Heart left ventricle (tissue), 16 donors: Measurements from ENCODE around the gene TPPP3. TPM values are rescaled to one million over a fixed set of nuclear protein-coding genes. Genes with fewer than 3 reads are reported as not detected.
A peak's percentile ranks its signal among the peaks of the same experiment; 100 is the strongest.

Source experiments
- ATAC-seq, 4 donors: fragments of 200-7000 bp; cut with Tn5 transposase; one replicate each; pipeline ENCODE4 v1.9.1; 2020 to 2022; ENCODE audit warnings: moderate library complexity in 4 of 4, mild to moderate bottlenecking in 3 of 4, moderate number of reproducible peaks in 1 of 4
- DNase-seq, 5 donors: peaks; one replicate each; pipeline ENCODE4 v3.0.0-alpha.2; 2020
- H3K27ac ChIP-seq, 12 donors: fragments of 200-600 bp; sonication (generic) in 4 of 12; one replicate each; pipeline versions ENCODE4 v1.5.0 to v1.8.0; 2016 to 2022; ENCODE audit warnings: mild to moderate bottlenecking in 2 of 12
- H3K27me3 ChIP-seq, 9 donors: fragments of 200-600 bp; sonication (generic) in 2 of 9; one replicate each; pipeline versions ENCODE4 v1.5.1 to v1.8.0; 2016 to 2022; ENCODE audit warnings: mild to moderate bottlenecking in 3 of 9
- H3K36me3 ChIP-seq, 9 donors: fragments of 200-600 bp; sonication (generic) in 2 of 9; one replicate each; pipeline versions ENCODE4 v1.5.0 to v1.8.0; 2018 to 2022; ENCODE audit warnings: mild to moderate bottlenecking in 2 of 9
- H3K4me1 ChIP-seq, 12 donors: fragments of 200-600 bp; sonication (generic) in 4 of 12; one replicate each; pipeline versions ENCODE4 v1.5.0 to v1.8.0; 2016 to 2022; ENCODE audit warnings: mild to moderate bottlenecking in 3 of 12
- H3K4me3 ChIP-seq, 12 donors: fragments of 200-600 bp; sonication (generic) in 4 of 12; one replicate each; pipeline versions ENCODE4 v1.5.0 to v1.8.0; 2017 to 2022; ENCODE audit warnings: mild to moderate bottlenecking in 9 of 12, moderate library complexity in 4 of 12
- H3K9me3 ChIP-seq, 12 donors: fragments of 200-600 bp; sonication (generic) in 4 of 12; one replicate each; pipeline versions ENCODE4 v1.5.0 to v1.8.0; 2016 to 2022; ENCODE audit warnings: mild to moderate bottlenecking in 1 of 12
- CTCF ChIP-seq, 12 donors: fragments of 200-600 bp; sonication (generic) in 4 of 12; IDR thresholded peaks; one replicate each; pipeline versions ENCODE4 v1.5.0 to v1.8.0; 2018 to 2022; ENCODE audit warnings: antibody characterized with exemption in 12 of 12, mild to moderate bottlenecking in 5 of 12
- POLR2A ChIP-seq, 2 donors: fragments of 450-650 bp; IDR thresholded peaks; one replicate each; pipeline ENCODE4 v1.6.1; 2017; ENCODE audit warnings: antibody characterized with exemption in 2 of 2, mild to moderate bottlenecking in 2 of 2, moderate library complexity in 2 of 2
- WGBS, 4 donors: extraction: QIAGEN DNeasy Blood & Tissue Kit in 2 of 4; methylation state at CpG; one replicate each; pipeline versions ENCODE4 v1.1.5 to v1.1.7; 2013 to 2018; 5-methylcytosine and 5-hydroxymethylcytosine counted together
- intact Hi-C, 10 donors: fragments of 100-400 bp; cut with DNase I; formaldehyde crosslinking; loops; one replicate each; pipeline versions ENCODE4 v1.11.1 to v1.14.2; 2022
- polyA plus RNA-seq, 2 donors: library from polyadenylated mRNA; stranded (reverse); fragments of 200-250 nt; gene quantifications; one replicate each; pipeline ENCODE4 v1.2.3, GENCODE V29; 2013
- total RNA-seq, 9 donors: library from RNA; depleted of rRNA in 2 of 9; stranded (reverse); fragments of >200 nt in 2 of 9; fragmentation: NEBNext Ultra II Directional in 3 of 9; extraction: Animal tissue kit (Norgen Biotek cat#: 25700) in 3 of 9; gene quantifications; one replicate each; pipeline versions ENCODE4 v1.1.0 to v1.2.4, GENCODE V29; 2016 to 2023
- donor health status: ischemic (EF 13 %, LVEDD 7.1; RV severe dilation, severe dysfunction).
- donor health status: healthy with polysubstance abuse.
- donor health status: DM: no; HTN: yes; CAD: no.
- donor health status: DM: no; HTN: no; CAD: no.
- donor health status: ischemic (EF 25% LVEDD 6.9; RV normal size, moderate dysfunction).
- donor health status: ischemic (EF 25% LVEDD 5.7; RV mildly dilated, moderate dysfunction).
- donor health status: healthy.
- donor health status: DM: yes; HTN: yes; CAD: no.
- donor health status: ischemic (EF 35%, LVEDD 5.7; RV mildly dilated, moderate dysfunction).
- donor health status: nonischemic (EF 11% LVEDD 7.7; RV severe dilation, severe dysfunction).
- donor health status: DM: yes; HTN: yes; CAD: no.
- donor health status: PGD.
- donor health status: ischemic (EF 29% LVEDD 5.4; RV normal size, mild dysfunction).
- donor health status: nonischemic (EF 23%, LVEDD 6.1; RV moderate dilation, normal function).

TPPP3 gene
- total and polyA plus RNA-seq, 11 donors: 7.0 to 20.1 (median 10.3) TPM

- intact Hi-C loops: loop anchor here (2.0 to 10.0 kb wide), 6 partner anchors 33 to 85 kb away; no protein-coding TSS in a partner anchor
- TF ChIP-seq CTCF (IDR thresholded peaks at IDR 0.05) (no peak), POLR2A (IDR thresholded peaks at IDR 0.05) (no peak)
- DNase-seq (no peak), ATAC-seq (no peak)
- Histone ChIP-seq H3K27me3 (peaks cover 0 to 30% (median 0%) of the 10 kb centered on the region in 9 donors), H3K36me3 (no peaks in the 10 kb centered on the region), H3K9me3 (no peaks in the 10 kb centered on the region), H3K4me3 (peak overlapping the region; percentile 25 to 62 (median 51)), H3K27ac (no peak overlapping the region), H3K4me1 (peaks cover 0 to 44% (median 15%) of the 10 kb centered on the region in 12 donors)
- WGBS, 4 donors: 47 to 58% (median 53%) methylated on average over 9 to 13 of the region's 13 CpGs
Measured at GRCh38 chr16:67429799-67430503, 36.7 kb upstream of the TPPP3 start.

- Histone ChIP-seq H3K4me3 (no peak overlapping the region), H3K36me3 (no peaks in the 10 kb centered on the region), H3K27me3 (peaks cover 0 to 34% (median 0%) of the 10 kb centered on the region in 9 donors), H3K9me3 (no peaks in the 10 kb centered on the region), H3K27ac (no peak overlapping the region), H3K4me1 (peaks cover 0 to 44% (median 15%) of the 10 kb centered on the region in 12 donors)
- intact Hi-C loops: loop anchor here (2.0 to 10.0 kb wide), 6 partner anchors 34 to 86 kb away; no protein-coding TSS in a partner anchor
- WGBS, 4 donors: 83 to 100% (median 98%) methylated on average over 3 of the region's 3 CpGs
- DNase-seq: no peak
- no peak for ATAC-seq
- TF ChIP-seq POLR2A (IDR thresholded peaks at IDR 0.05): no peak
- TF ChIP-seq CTCF (IDR thresholded peaks at IDR 0.05): no peak
Measured at GRCh38 chr16:67429053-67429798, 35.9 kb upstream of the TPPP3 start.

GRCh38 chr16:67428146-67428731 is 34.9 kb upstream of the TPPP3 start:
- ATAC-seq: peak; percentile 55 to 85 (median 78)
- Histone ChIP-seq H3K27me3 (peaks cover 0 to 35% (median 0%) of the 10 kb centered on the region in 9 donors), H3K36me3 (no peaks in the 10 kb centered on the region), H3K9me3 (no peaks in the 10 kb centered on the region), H3K4me1 (peaks cover 0 to 44% (median 15%) of the 10 kb centered on the region in 12 donors), H3K4me3 (no peak overlapping the region), H3K27ac (peak overlapping the region in 1 of 12 donors; percentile 18)
- DNase-seq: peak; percentile 60 to 82 (median 70)
- no peak for TF ChIP-seq POLR2A (IDR thresholded peaks at IDR 0.05)
- peak; percentile 68 to 92 (median 84) for TF ChIP-seq CTCF (IDR thresholded peaks at IDR 0.05)
- 23 to 30% (median 28%) methylated on average over 10 to 11 of the region's 11 CpGs for WGBS, 4 donors
- intact Hi-C loops: loop anchor here (1.0 to 10.0 kb wide), 8 partner anchors 35 to 87 kb away; no protein-coding TSS in a partner anchor
